ENCODE measurements around the gene CFAP65.

Gene CFAP65

DNA sequence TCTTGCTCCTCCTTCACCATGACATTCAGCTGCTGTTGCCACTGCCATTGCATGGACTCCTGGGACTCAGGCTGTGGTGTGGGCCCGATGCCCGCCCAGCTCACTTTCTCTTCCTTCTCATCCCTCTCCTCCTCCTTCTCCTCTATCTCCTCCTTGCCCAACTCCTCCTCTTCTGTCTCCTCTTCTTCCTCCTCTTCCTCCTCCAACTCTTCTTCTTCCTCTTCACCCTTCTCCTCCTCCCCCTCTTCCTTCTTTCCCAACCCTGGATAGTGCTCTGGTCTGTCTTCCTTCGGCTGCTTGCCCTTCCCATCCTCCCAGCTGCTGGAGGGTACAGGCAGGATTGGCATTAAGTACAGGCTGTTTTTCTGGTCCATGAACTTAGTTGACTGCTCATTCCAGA, 37.3 kb downstream of the CFAP65 start:
- DNase-seq: no peak

DNA sequence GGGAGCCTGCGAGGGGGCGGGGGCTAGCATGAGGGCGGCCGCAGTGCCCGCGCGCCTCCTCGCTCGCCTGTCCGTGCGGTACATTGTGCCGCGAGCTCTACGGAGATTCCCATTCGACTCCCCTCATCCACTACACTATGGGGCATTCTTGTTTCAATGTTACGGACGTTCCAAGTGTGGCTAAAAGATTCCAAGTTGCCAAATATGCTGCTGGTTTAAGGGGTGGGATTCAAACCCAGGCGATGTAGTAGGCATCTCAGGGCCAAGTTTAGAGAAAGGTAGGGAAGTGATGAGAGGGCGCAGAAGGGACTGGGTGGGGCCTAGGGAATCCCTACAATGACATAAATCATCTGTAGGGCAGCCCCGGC, 38.1 kb downstream of the CFAP65 start:
- no peak for DNase-seq

DNA sequence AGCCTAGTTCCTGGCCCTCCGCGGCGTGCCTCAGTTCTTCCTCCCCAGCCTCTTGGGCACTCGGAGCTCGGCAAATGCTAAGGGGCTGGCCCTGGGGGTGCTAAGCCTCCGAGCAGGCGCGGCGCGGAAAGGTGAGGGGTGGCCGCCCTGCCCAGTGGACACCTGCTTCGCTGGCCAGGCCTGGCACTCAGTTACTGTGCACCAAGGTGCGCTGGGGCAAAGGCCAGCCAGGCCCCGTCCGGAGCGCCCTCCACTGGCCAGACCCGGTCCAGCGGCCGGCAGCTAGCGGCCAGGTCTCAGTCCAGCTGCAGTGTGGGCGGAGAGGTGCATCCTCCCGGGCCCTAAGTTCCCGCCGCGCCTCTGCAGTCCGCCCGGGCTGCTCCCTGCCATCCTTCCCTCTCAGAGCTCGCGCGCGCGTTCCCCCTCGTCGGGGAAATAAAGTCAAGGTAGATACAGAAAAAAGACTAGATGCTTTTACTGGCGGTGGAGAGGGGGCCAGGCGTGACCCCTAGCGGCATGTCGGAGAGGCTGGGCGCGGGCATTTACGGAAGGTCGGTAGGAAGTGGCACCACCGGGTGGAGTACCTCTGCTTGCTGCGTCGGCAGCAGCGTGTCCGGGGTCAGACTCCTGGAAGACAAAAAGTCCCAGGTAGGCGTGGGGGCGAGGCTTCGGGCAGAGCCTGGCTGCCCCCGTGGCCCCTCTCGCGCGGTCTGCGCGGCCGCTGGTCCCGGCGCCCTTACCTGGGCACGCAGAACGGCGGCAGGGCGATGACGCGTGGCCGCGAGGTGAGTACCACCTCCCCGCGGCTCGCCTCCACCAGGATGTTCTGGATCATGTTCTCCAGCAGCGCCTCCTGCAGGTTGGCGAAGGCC, 38.7 kb downstream of the CFAP65 start:
- DNase-seq: peak; percentile 16

DNA sequence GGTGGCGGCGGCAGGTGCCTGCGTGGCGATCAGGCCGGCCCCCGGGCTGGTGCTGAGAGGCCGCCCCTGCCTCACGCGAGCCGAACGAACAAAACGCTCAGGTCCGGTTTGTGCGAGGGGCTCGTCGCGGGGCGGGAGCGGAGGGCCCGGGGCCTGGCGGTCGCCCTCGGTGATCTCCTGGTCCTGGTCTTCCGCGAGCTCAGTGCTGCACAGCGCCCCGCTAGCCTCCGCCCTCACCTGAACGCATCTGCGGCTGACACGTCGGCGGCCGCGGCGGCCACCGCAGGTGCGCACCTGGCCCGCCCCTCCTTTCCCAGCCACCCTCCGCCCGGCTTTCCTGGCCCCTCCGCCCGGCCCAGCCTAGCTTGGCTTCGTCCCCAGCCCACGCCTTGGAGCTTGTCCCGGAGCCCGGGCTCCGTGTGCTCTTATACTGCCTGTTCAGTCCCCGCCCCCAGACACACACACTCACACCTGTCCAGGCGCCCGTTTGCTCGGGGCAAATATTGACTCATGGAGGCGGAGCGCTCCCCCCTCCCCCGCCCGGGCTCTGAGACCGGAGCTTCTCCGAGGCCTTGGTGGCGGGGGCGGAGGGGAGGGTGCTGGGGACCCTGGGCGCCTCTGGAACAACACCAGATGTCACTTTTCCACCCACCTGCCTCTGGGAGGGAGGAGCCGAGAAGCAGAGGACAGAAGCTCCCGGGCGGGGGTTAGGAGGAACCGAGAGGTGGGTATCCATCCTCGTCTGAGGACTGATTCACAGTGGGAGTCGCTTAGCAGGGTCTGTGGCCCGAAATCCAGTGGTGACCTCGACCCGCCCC, 39.5 kb downstream of the CFAP65 start:
- DNase-seq: no peak

DNA sequence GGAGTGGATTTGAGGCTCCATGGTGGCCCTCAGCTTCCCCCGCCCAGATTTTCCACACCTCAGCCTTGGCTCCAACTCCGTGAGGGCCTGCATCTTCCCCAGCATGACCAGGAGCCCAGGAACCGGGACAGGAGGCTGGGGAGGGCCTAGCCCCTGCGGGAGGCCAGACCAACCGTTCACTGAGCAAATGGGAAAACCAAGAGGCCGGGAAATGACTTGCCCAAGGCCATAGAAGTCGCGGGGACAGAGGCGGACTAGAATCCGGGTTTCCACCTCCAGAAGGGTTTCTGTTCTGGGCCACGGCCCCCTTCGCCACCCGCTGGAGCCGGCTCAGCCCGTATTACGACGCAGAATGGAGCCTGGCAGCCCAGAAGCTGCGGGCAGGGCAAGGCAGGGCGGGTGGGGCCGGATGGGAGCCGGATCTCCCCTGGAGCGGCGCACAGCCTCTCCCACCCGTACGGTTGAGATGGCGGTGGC, 40.2 kb downstream of the CFAP65 start:
- no peak for DNase-seq

DNA sequence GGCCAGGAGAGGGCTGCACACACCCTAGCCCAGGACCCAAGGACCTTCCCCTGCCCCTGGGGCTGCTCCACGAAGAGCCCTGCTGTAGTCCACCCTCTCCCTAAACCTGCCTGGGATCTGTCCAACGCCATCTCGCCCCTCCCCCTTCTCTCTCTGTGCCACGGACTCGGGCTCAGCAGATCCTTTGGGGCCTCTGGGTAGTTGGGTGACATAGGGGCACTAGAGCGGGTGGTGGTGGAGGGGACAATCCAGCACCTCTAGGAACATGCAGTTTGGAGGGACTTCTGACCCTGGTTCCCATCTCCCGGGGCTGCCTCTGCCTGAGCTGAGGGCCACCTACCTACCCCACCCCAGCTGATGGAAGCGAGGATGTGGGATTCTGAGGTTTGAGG, 40.8 kb downstream of the CFAP65 start:
- no peak for DNase-seq

DNA sequence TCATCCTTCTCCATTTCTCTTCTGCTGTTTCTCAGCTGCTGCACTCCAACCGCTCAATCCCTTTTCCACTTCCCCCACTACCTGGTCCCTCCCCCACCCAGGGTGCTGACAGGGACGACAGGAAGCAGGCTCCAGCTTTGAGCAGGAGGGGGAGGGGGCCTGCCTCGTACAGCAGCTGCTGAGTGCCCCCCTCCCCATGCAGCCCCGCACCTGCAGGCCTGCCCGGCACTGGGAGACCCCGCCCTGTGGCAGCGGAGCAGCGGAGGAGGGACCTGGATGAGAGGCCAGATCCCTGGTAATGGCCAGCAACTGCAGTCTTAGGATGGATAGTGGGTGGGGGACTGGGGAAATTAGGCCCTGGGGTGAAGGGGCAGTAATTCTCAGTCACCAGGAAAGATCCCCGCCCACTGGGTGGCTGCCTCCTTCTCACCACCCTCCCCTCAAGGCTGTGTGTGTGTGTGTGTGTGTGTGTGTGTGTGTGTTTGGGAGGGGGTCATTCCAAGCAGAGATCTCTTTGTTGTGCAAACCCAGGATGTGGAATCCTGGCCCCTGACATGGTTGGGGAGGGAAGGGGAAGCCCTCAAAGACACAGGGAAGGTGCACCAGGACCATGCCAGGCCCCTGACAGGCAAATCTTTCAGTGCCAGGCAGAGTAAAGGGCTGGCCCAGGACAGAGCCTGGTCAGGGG, 41.3 kb downstream of the CFAP65 start:
- no peak for DNase-seq

DNA sequence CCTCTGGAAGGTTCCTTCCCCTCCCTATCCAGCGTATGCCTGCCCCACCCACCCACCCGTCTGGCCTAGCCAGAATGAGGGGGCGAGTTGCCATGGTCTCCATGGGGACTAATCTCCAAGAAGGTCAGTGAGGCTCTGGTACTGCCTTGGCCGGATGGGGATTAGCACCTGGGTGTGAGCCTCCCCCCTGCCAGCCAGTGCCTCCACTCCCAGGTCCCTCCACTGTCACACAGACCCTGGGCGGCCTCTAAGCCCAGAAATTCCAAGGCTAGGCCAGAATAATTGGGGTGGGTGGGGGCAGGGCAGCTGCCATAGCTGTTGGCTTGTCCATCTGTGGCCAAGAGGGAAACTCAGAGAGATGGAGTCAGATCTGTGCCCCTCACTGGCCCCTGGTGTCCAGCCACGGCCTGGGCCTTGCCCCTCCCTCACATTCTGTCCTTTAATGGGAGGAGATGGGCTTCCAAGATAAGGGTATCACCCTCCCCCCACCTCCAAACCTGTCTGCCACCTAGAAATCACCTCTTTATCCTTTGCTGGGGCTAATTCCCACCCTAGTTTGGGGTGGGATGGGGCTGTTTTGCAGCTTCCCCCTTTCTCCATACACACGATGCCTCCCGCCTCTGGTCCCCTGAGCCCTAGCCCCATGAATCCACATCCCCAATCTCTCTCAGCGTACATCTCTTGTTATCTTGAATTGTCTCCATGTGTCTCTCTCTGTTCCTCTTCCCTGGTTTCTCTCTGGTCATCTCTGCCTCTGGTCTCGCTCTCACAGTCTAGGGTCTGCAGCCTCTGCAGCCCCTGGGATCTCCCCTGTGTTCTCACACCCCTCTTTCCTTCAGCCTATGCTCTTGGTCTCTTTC, 42.1 kb downstream of the CFAP65 start:
- DNase-seq: no peak

DNA sequence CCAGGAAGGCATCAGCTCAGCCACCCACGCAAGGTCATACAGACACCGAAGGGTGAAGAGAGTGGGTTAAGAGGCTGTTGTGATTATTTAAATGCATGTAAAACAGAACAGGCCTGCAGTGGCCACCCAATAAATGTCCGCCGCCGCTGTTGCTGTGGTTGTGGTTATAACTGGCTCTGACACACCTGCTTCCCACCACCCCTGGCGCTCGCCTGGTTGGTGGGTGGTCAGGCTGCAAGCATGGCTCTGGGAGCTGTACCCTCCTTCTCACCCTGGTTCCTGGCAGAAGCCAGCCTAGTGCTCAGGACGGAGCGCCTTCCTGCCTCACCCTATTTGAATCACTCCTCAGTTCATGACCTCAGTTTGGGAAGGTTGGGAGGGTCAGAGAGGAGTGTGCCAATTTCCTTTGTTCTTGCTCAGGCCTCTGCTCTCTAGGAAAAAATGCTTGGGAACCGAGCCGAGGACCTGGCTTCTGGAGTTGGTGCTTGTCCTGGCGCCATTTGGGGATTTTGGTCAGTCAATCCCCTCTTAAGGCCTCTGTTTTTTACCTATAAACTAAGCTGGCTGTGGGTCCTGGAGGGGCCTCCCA, 42.8 kb downstream of the CFAP65 start:
- DNase-seq: no peak

DNA sequence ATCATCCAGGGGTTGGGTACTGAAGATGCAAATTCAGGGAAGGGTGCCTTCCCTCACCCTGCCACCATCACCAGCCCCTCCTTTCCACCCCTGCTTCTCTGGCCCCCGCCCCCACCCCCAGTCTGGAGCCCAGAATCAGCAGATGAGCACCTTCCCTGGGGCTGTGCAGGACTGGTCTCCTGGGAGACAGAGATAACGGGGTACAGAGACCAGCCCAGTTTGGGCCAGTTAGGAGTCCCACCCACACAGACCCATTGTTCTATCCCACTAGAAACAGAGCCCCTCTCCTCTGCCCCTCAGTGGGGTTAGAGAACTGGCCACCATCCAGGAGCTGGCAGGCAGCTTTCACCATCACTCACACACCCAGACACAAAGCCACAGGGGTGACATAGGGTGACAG, 43.6 kb downstream of the CFAP65 start:
- no peak for DNase-seq

DNA sequence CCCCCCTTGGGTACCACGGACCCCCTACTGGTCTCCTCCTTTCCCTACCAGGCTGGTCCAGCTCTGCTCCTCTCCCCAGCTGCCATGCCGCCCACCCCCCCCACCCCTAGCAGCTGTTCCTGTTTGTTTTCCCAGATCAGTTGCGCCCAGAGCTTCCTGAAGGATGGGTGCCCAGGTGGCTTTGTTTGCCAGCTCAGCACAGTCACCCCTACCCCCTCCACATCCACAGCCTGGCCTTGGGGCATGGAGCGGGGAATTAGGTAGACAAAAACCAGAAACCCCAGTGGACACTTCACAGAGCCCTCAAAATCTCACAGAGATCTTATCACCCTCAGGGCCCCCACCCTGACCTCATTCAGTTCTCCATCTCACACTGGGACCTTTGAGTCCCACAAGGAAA, 44.4 kb downstream of the CFAP65 start:
- no peak for DNase-seq

DNA sequence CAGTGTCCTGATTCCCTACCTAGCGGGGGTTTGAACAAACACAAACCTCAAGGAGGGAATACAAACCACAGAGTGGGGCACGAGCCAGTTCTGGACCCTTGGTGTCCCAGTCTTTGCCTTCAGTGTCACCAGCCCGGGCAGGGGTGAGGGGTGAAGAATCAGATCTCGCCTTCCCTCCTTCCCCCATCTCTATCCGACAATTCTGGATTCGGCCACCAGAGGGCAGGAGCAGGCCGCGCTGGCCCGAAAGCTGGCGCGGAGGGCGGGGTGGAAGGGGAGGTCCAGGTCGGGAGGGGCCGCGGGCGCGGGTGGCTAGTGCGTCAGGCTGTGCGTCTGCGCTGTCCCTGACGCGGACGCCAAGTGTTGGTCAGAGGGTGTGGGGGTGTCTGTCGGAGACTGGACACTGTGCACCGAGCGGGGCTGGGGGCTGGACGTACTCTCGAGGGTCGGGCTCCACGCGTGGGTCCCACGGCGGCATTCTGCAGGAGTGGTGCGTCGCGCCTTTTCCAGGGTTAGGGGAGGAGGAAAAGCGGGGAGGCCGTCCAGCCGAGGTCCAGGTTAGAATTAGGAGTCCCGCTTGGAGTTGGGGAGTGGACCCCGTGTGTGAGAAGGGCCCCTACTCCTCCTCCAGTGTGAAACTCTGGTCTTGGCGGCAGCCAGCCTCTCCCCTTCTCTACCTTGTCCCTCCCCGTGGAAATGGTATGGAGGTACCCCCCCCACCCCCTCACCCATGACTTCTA, 45.2 kb downstream of the CFAP65 start:
- peak; percentile 80 for DNase-seq

DNA sequence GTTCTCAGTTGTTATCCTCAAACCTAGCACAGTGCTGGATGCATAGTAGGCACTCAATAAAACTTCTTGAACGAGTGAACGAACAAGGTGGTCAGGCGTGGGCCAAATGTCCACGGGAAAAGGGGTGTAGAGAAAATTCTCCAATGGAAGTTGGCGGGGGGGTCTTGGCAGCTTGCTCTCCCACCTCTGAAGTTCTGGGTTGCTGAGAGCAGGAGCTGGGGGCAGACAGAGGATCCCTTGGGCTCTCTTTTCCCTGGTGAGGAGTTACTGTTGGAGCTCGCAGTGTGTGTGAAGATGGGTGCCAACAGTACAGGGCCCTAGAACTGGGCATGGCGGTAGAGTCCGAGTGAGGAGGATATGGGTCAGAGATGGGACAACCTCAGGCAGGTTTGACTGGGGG, 45.8 kb downstream of the CFAP65 start:
- DNase-seq: no peak

DNA sequence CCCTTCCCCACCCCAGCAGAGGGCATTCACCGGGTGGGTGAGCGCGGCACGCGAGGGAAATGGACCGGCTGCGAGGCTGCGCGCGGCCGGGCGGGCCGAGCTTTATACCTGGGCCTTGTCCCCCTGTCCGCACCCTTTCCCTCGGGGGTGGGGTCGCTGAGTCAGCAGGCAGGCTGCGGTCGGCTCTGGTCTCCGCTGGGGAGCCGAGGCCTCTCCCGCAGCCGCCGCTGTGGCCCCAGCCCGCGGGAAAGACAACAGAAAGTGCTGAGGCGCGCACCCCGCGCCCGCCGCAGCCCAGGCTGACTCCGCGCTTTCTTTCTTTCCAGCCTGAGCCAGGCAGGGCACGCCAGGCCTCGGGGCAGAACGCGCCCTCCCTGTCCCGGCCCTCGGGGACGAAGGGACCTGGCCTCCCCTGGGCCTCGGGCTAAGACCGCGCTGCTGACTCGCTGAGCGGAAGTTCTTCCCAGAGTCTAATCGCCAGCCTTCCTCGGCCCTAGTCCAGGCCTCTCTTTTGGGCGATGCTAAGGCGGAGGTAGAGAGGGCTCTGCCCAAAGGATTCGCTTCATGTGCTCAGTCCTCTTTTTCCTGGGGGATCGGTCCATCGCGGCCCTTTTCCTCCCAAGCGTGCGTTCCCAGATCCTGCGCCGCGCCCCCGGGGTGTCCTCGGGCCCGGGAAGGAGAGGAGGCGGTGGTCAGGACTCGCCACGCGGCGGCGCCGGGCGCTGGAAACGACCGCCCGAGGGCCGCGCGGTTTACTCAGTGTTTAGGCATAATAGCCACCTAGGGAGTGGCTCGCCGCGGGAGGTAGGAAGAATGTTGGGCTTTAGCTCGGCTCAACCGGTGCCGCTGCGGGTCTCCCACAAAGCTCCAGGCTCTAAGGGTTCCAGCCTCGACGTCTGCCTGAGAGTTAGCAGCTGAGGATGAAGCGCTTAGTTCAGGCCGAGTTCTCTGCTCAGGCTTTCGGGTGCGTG, 47.7 kb downstream of the CFAP65 start, which contains the start of gene CRYBA2:
TSS of gene CRYBA2 (minus strand) at position 78 of the 971 bp plus-strand sequence. CDS start 246 bp downstream, outside the sequence.
- no peak for DNase-seq

DNA sequence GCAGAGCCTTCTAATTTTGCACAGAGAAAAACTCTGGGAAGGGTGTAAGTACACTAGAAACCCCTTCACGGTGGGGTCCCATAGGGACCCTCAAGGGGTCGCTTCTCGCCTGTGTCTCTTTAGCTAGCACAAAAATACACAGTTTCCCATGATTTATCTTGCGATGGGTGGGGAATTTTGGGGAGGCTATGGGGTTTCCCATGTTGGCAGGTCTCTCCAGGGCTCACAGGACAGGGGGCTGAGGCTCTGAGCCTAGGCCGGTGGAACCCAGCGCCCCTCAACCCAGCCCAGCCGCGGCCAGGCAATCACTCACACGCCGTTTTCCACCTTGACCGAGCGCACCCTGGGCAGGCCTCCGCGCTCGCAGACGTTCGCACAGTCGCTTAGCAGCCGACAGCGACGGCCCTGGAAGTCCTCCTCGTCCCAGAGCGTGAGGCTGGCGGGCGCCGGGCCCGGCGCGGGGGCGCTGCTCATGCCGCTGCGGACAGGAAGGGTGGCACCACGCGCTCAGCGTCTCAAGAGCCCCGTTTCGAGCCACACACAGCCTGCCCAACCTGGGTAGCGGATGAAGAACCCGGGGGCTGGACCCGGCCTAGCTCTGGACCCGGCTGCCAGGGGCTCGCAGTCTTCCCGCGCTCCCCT, 48.5 kb downstream of the CFAP65 start:
- no peak for DNase-seq

DNA sequence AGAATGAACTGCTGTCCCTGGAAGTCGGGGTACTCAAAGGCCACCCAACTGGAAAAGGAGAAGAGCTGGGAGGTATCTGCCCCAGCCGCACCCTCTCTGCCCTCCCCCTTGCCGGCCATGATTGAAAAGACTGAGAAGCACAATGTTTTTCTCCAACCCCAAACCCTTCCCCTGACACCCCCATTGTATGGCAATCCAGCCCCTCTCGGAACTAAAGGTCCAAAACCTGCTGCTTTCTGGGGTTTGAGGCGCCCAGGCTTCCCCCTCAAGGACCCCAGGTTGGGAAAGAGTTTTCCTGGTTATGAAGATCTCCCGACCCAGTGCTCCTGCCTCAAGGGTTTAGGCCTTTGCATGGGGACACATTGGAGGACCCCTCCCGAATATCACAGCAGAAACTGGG, 49.1 kb downstream of the CFAP65 start:
- DNase-seq: no peak

DNA sequence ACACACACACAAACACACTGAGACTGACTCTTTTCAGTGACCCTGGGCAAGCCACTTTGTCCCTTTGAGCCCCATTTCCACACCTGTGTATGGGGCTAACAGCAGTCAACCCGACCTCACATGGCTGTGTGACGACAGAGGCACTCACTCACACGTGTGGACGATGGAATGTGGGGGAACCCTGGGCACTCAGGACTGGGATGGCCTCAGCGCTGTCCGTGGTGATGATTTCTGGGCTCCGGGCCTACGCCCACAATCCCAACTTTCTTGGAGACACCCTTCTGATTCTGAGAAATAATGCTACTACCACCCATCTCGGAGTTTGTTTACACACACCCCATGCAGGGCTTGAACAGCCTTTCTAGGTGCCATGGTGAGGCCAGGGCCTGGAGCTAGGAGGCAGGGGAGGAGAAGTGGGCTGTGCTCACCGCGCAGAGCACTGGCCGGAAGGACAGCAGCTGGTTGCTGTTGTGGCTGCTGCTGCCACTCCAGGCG, 49.6 kb downstream of the CFAP65 start:
- no peak for DNase-seq

DNA sequence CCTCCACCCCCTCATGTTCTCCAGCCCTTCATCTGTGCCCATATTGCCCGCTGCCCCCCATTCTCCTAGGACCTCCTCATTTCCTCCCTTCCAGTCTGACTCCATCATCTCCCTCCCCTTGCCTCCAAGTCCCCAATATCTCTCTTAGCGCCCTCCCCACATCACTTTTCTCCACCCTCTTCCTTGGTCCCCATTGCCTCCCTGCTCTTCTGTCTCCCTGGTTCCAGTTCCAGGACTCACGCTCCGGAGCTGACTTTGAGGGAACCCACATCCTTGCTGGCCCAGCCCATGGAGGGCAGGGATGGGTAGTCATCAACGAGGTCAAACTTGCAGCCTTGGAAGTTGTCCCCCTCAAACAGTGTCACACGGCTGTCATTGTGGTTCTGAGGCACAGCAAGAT, 50.7 kb downstream of the CFAP65 start:
- no peak for DNase-seq

DNA sequence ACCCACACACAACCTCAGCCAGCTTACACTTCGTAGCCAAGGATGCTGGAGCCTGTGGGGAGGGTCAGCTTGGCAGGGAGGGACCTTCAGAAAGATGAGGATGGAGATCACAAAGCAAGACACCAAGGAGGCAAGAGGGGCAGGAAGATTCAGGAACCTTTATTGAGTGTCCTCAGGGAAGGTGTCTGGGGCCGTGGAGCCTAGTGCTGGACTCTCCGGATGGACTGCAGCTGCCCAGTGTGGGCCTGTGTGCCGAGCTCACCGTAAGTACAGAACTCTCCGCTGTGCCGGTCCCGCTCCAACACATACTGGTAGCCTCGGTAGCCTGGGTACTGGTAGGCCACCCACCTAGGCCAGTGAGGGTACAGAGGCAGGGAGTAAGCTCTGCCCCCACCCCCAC, 51.3 kb downstream of the CFAP65 start:
- no peak for DNase-seq
